GM10266 (cell line): ENCODE data around the gene KCNIP3.

Experiments used
- DNase-seq: peaks from one replicate; pipeline ENCODE4 v3.0.0; 2012; ENCODE audit errors: extremely low spot score
- CTCF ChIP-seq: IDR thresholded peaks from 2 replicates; pipeline ENCODE4 v1.5.1; 2012; ENCODE audit warnings: mild to moderate bottlenecking, low read depth; ENCODE audit not compliant: control insufficient read depth, insufficient read depth; ENCODE audit errors: missing control alignments

Gene KCNIP3

GRCh38 chr2:95296011-95296410, 1.1 kb upstream of the KCNIP3 start:
- DNase-seq = no peak
- TF ChIP-seq CTCF = no peak

GRCh38 chr2:95297639-95298395, 670 bp downstream of the KCNIP3 start:
- TF ChIP-seq CTCF = no peak
- DNase-seq = no peak

- DNase-seq = no peak
Measured at GRCh38 chr2:95298486-95299111, 1.5 kb downstream of the KCNIP3 start.

GRCh38 chr2:95299961-95300360, 2.8 kb downstream of the KCNIP3 start:
- TF ChIP-seq CTCF = no peak
- no peak for DNase-seq

More at GRCh38 chr2:95298486-95299111, 1.5 kb downstream of the KCNIP3 start:
- no peak for TF ChIP-seq CTCF

GRCh38 chr2:95300450-95300849, 3.3 kb downstream of the KCNIP3 start:
- DNase-seq = no peak
- no peak for TF ChIP-seq CTCF

- no peak for DNase-seq
- TF ChIP-seq CTCF = no peak
Measured at GRCh38 chr2:95301186-95301585, 4.0 kb downstream of the KCNIP3 start.
